GM23338 (cell line): ENCODE results near the gene SLC19A1. TPM values are rescaled to one million over a fixed set of nuclear protein-coding genes. Genes with fewer than 3 reads are reported as not detected.

Experiments
- ATAC-seq: fragments of 200-7000 bp; cut with Tn5 transposase; 3 replicates; pipeline ENCODE4 v1.9.1; 2020
- DNase-seq: peaks from one replicate; pipeline ENCODE4 v3.0.0-alpha.2; 2015; ENCODE audit warnings: low spot score
- H2AFZ ChIP-seq: fragments of 200-600 bp; sonication (generic); 2 replicates; pipeline ENCODE4 v1.8.0; 2016; ENCODE audit warnings: antibody characterized with exemption, mild to moderate bottlenecking, moderate library complexity
- H3F3A ChIP-seq: fragments of 200-600 bp; sonication (generic); replicated peaks from 2 replicates; pipeline ENCODE4 v1.8.0; 2017; ENCODE audit warnings: antibody characterized with exemption, mixed run types, low read depth
- H3K27ac ChIP-seq: fragments of 200-600 bp; sonication (generic); 2 replicates; pipeline ENCODE4 v1.6.1; 2016; ENCODE audit warnings: low read depth
- H3K27me3 ChIP-seq: fragments of 200-600 bp; sonication (generic); 2 replicates; pipeline ENCODE4 v1.8.0; 2016; ENCODE audit warnings: mild to moderate bottlenecking, mixed run types, moderate library complexity; ENCODE audit not compliant: insufficient read depth
- H3K36me3 ChIP-seq: fragments of 200-600 bp; sonication (generic); 2 replicates; pipeline ENCODE4 v1.8.0; 2016; ENCODE audit warnings: mild to moderate bottlenecking; ENCODE audit not compliant: insufficient read depth
- H3K4me1 ChIP-seq: fragments of 200-600 bp; sonication (generic); 2 replicates; pipeline ENCODE4 v1.8.0; 2016; ENCODE audit warnings: mild to moderate bottlenecking, moderate library complexity; ENCODE audit not compliant: insufficient read depth
- H3K4me2 ChIP-seq: fragments of 200-600 bp; sonication (generic); 2 replicates; pipeline ENCODE4 v1.7.1; 2017; ENCODE audit warnings: mixed run types
- H3K4me3 ChIP-seq: fragments of 200-600 bp; sonication (generic); 2 replicates; pipeline ENCODE4 v1.6.1; 2016; ENCODE audit warnings: mixed run types
- H3K79me2 ChIP-seq: fragments of 200-600 bp; sonication (generic); replicated peaks from 2 replicates; pipeline ENCODE4 v1.8.0; 2017; ENCODE audit warnings: mild to moderate bottlenecking; ENCODE audit not compliant: insufficient read depth
- H3K9me2 ChIP-seq: fragments of 200-600 bp; sonication (generic); 2 replicates; pipeline ENCODE4 v1.8.0; 2017; ENCODE audit not compliant: insufficient read depth
- H4K20me1 ChIP-seq: fragments of 200-600 bp; sonication (generic); replicated peaks from 2 replicates; pipeline ENCODE4 v1.8.0; 2017; ENCODE audit warnings: mild to moderate bottlenecking; ENCODE audit not compliant: insufficient read depth
- H3K27ac Mint-ChIP-seq: 2 replicates; pipeline ENCODE4 v1.8.0; 2020; ENCODE audit warnings: inconsistent platforms, mild to moderate bottlenecking, moderate library complexity, mixed read lengths
- H3K27me3 Mint-ChIP-seq: 3 replicates; pipeline ENCODE4 v1.8.0; 2022; ENCODE audit warnings: low read depth, mild to moderate bottlenecking, moderate library complexity, mixed read lengths, inconsistent platforms; ENCODE audit not compliant: insufficient read depth, poor library complexity
- H3K36me3 Mint-ChIP-seq: 3 replicates; pipeline ENCODE4 v1.8.0; 2021; ENCODE audit warnings: low read depth, mild to moderate bottlenecking, inconsistent platforms, moderate library complexity, mixed read lengths
- H3K4me1 Mint-ChIP-seq: 3 replicates; pipeline ENCODE4 v1.8.0; 2020; ENCODE audit warnings: mild to moderate bottlenecking, inconsistent platforms, mixed read lengths
- H3K4me3 Mint-ChIP-seq: 3 replicates; pipeline ENCODE4 v1.8.0; 2021; ENCODE audit warnings: moderate library complexity, mild to moderate bottlenecking, inconsistent platforms, mixed read lengths
- H3K9me3 Mint-ChIP-seq: 3 replicates; pipeline ENCODE4 v1.8.0; 2020; ENCODE audit warnings: moderate library complexity, mild to moderate bottlenecking, inconsistent platforms, mixed read lengths
- CREB1 ChIP-seq: fragments of 250-450 bp; sonication (Bioruptor Pico); IDR thresholded peaks from 2 replicates; pipeline ENCODE4 v1.5.0; 2020; ENCODE audit warnings: low read depth, mild to moderate bottlenecking, moderate library complexity
- EZH2 ChIP-seq: fragments of 200-600 bp; sonication (generic); IDR thresholded peaks from one replicate; pipeline ENCODE4 v1.8.0; 2017; ENCODE audit warnings: antibody characterized with exemption, mild to moderate bottlenecking, low read depth; ENCODE audit not compliant: unreplicated experiment
- NANOG ChIP-seq: IDR thresholded peaks from 2 replicates; pipeline ENCODE4 v1.6.1; 2016; ENCODE audit warnings: antibody characterized with exemption, borderline replicate concordance
- POLR2AphosphoS5 ChIP-seq: IDR thresholded peaks from 2 replicates; pipeline ENCODE4 v1.6.1; 2016; ENCODE audit warnings: antibody characterized with exemption, low read depth
- STAT1 ChIP-seq: IDR thresholded peaks from one replicate; pipeline ENCODE4 v1.6.1; 2016; ENCODE audit warnings: antibody characterized with exemption; ENCODE audit not compliant: unreplicated experiment
- polyA plus RNA-seq: library from polyadenylated mRNA; unstranded; fragments of >200 nt; fragmentation: Nextera tagmentation; extraction: Ambion mirVana; gene quantifications from 2 replicates; pipeline ENCODE4 v1.2.1, GENCODE V29; 2016
- total RNA-seq: library from RNA; depleted of rRNA; stranded (reverse); fragments of >200 nt; shearing (Covaris generic); gene quantifications from 2 replicates; pipeline ENCODE4 v1.2.3, GENCODE V29; 2014
- TF ChIP-seq, protein P1 (sequence below), 2 experiments: fragments of 200-600 bp in 1 of 2; sonication (generic) in 1 of 2; conservative IDR thresholded peaks; 2 replicates each; pipeline versions ENCODE4 v1.5.1 to v1.6.1; 2016 to 2017; ENCODE audit warnings: antibody characterized with exemption in 2 of 2, low read depth in 2 of 2, mild to moderate bottlenecking in 2 of 2, moderate library complexity in 1 of 2
- TF ChIP-seq, protein P2 (sequence below): IDR thresholded peaks from 2 replicates; pipeline ENCODE4 v1.6.1; 2016; ENCODE audit warnings: antibody characterized with exemption

Gene SLC19A1
- total and polyA plus RNA-seq, 2 experiments from 2014 or later, result 31.2 to 33.0 TPM

DNA sequence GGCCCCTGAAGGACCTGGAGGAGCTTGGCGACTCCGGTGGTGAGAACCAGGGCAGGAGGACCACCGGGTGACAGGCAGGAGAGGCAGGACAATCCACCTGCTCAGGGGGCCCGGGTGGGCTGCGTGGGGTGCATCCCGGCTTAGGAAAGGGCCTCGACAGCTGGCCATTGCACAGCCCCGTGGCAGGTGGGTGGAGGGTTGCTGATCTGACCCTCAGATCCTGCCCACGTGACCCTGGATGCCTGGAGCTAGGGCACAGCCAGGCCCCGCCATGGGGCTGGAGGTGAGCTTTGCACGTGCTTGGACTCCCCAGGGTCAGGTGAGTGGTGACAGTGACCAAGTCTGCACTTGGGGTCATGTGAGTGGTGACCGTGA is 35.5 kb upstream of the SLC19A1 start:
- DNase-seq, result no peak
- Histone ChIP-seq H3K79me2 (no peaks in the 10 kb centered on the region), H3K9me2 (no peaks in the 10 kb centered on the region), H3K36me3 (no peaks in the 10 kb centered on the region), H2AFZ (no peak overlapping the region), H4K20me1 (no peaks in the 10 kb centered on the region), H3K4me3 (no peak overlapping the region), H3K27ac (no peak overlapping the region), H3K27me3 (no peaks in the 10 kb centered on the region), H3K4me1 (no peaks in the 10 kb centered on the region), H3K4me2 (no peak overlapping the region), H3F3A (no peaks in the 10 kb centered on the region)
- H3K36me3 Mint-ChIP-seq, result no peaks in the 10 kb centered on the region
- TF ChIP-seq, protein P1, sequence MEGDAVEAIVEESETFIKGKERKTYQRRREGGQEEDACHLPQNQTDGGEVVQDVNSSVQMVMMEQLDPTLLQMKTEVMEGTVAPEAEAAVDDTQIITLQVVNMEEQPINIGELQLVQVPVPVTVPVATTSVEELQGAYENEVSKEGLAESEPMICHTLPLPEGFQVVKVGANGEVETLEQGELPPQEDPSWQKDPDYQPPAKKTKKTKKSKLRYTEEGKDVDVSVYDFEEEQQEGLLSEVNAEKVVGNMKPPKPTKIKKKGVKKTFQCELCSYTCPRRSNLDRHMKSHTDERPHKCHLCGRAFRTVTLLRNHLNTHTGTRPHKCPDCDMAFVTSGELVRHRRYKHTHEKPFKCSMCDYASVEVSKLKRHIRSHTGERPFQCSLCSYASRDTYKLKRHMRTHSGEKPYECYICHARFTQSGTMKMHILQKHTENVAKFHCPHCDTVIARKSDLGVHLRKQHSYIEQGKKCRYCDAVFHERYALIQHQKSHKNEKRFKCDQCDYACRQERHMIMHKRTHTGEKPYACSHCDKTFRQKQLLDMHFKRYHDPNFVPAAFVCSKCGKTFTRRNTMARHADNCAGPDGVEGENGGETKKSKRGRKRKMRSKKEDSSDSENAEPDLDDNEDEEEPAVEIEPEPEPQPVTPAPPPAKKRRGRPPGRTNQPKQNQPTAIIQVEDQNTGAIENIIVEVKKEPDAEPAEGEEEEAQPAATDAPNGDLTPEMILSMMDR (conservative IDR thresholded peaks at IDR 0.05; ENCODE audit: low read depth in 2 of 2), result no peak
- no peak for ATAC-seq
- H3K27ac Mint-ChIP-seq, result no peak overlapping the region
- peaks cover 8% of the 10 kb centered on the region; the same call in 2 of the 3 replicates for H3K4me1 Mint-ChIP-seq
- peaks cover 4% of the 10 kb centered on the region for H3K27me3 Mint-ChIP-seq
- H3K4me3 Mint-ChIP-seq, result no peak overlapping the region
- peaks cover 6% of the 10 kb centered on the region; the same call in 2 of the 3 replicates for H3K9me3 Mint-ChIP-seq

DNA sequence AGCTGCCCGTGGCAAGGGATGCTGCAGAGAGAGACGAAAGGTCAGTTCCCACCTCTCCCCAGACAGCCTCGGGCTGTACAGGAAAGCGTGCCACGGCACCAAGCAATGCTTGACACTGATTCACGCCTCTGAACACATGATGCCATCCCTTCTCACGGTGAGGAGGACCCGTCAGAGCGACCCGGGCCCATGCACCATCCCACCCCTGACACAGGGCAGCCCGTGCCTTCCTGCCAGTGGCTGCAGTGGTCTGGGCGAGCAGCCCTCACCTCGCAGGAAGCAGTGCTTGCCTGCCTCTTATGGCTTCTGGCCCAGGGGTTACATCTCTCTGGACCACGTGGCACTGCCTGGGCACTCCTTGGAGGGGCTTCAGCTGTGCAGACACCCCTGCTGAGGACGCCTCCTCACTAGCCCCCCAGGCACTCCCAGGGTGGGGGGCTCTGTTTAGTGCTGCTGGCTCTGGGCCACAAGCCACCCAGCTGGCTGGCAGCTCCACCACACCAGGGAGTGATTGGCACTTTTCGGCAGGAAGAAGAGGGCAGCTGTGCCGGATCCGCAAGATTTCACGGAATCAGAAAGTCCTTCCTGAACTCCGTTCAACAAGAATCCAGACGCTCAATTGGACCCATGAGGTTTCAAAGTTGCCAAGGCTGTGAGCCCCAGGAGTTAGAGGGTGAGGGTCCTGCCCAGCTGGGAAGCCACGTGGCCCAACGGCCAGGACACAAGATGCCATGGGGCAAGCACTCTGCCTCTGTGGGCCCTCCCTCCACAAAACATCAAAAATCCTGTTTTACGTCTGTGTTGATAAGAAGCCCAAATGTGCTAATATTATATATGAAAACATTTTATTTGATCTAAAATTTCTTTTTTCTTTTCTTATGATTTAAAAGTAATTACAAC is 34.8 kb upstream of the SLC19A1 start:
- no peak overlapping the region for H3K4me3 ChIP-seq
- no peaks in the 10 kb centered on the region for H3K36me3 ChIP-seq
- H3K4me1 Mint-ChIP-seq, result peaks cover 8% of the 10 kb centered on the region; the same call in 2 of the 3 replicates
- no peaks in the 10 kb centered on the region for H3K27me3 ChIP-seq
- TF ChIP-seq, protein P1 (conservative IDR thresholded peaks at IDR 0.05; ENCODE audit: low read depth in 2 of 2), result no peak
- TF ChIP-seq POLR2AphosphoS5 (no peak), STAT1 (no peak), NANOG (no peak), EZH2 (no peak), CREB1 (CRISPR knock-in tag) (no peak)
- TF ChIP-seq, protein P2, sequence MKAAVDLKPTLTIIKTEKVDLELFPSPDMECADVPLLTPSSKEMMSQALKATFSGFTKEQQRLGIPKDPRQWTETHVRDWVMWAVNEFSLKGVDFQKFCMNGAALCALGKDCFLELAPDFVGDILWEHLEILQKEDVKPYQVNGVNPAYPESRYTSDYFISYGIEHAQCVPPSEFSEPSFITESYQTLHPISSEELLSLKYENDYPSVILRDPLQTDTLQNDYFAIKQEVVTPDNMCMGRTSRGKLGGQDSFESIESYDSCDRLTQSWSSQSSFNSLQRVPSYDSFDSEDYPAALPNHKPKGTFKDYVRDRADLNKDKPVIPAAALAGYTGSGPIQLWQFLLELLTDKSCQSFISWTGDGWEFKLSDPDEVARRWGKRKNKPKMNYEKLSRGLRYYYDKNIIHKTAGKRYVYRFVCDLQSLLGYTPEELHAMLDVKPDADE, result no peak
- no peak overlapping the region for H3K27ac ChIP-seq
- no peaks in the 10 kb centered on the region for H3K79me2 ChIP-seq
- peaks cover 4% of the 10 kb centered on the region for H3K27me3 Mint-ChIP-seq
- H3K9me2 ChIP-seq, result no peaks in the 10 kb centered on the region
- H3K27ac Mint-ChIP-seq, result no peak overlapping the region
- H3K36me3 Mint-ChIP-seq, result no peaks in the 10 kb centered on the region
- no peak for DNase-seq
- H3K4me2 ChIP-seq, result no peak overlapping the region
- no peaks in the 10 kb centered on the region for H3K4me1 ChIP-seq
- no peaks in the 10 kb centered on the region for H3F3A ChIP-seq
- ATAC-seq, result no peak
- no peak overlapping the region for H2AFZ ChIP-seq
- H4K20me1 ChIP-seq, result no peaks in the 10 kb centered on the region
- no peaks in the 10 kb centered on the region; the same call in 2 of the 3 replicates for H3K9me3 Mint-ChIP-seq
- H3K4me3 Mint-ChIP-seq, result no peak overlapping the region
